GM18520 (cell line): ENCODE measurements around the gene LILRA1.
"Not testable (repeated sequence)": the region's sequence is repeated elsewhere in the genome, so short reads cannot be mapped to it uniquely, and the experiment has no call there.

Experiments used
- ATAC-seq: cut with Tn5 transposase; IDR thresholded peaks from one replicate; pipeline ENCODE4 v1.9.1; 2021; ENCODE audit not compliant: unreplicated experiment

LILRA1 gene

DNA sequence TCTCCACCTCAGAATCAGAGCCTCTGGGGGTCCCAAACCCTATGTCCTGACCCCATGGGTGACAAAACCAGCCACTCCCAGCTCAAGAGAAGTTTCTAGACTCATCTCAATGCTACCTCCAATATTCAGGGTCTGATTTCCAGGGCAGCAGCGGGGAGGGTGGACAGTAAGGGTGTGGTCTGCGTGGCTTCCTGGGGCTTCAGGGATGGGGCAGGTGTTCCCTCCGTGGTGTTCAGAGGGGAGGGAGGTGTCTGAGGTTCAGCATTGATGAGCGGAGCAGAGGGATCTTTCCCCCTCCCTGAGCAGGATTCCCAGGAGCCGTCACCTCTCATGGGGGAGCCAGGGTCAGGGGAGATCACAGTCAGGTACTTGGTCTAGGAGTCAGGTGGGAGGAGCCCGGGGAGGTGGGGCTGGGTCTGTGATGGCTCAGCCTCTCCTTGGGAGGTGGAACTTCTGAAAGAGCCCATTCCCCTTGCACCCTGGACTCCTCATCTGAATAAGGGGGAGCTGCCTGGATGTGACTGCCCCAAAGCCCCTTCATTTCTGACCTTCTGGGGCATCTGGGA lies 16.9 kb upstream of the LILRA1 start:
- ATAC-seq: no peak

DNA sequence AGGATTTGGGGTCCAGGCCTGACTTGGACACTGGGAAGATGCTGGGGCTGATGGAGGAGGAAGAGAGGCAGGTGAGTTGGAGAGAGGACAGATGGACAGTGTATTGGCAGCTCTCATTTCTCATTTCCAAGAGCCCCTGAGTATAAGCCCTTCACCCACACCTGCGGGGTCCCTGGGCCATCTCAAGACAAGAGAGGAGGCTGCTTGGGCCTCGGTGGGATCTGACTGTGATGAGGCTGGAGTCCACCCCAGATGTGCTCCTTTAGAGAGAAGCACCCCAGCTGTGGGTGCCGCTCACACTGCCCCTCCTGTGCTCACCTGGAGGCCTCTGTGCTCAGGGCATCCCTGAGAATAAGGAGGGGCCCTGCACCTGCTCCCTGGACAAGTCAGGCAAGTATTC lies 16.1 kb upstream of the LILRA1 start:
- no peak for ATAC-seq

DNA sequence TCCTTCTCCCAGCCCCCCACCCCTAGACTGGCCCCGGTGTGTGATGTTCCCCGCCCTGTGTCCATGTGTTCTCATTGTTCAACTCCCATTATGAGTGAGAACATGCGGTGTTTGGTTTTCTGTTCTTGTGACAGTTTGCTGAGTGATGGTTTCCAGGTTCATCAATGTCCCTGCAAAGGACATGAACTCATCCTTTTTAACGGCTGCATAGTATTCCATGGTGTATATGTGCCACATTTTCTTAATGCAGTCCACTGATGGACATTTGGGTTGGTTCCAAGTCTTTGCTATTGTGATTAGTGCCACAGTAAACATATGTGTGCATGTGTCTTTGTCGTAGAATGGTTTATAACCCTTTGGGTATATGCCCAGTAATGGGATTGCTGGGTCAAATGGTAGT lies 15.2 kb upstream of the LILRA1 start:
- ATAC-seq: not testable (repeated sequence)

DNA sequence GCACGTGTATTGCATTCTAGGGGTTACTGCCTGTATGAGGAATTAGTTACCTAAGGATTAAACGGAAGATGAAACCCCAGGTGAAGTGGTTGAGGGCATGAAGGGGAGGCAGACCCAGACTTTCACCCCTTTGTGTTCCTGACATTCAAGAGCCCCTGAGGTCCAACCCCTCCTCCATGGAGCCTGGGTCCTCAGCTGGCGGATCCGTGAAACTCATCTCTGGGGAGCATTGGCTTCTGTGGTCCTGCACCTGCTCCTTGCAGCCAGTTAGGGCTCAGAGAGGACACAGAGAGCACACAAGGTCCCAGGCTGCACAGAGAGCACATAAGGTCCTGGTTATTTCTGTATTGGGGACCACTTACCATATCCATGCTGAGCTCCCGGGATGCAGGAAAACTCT lies 7.0 kb upstream of the LILRA1 start:
- ATAC-seq: no peak

DNA sequence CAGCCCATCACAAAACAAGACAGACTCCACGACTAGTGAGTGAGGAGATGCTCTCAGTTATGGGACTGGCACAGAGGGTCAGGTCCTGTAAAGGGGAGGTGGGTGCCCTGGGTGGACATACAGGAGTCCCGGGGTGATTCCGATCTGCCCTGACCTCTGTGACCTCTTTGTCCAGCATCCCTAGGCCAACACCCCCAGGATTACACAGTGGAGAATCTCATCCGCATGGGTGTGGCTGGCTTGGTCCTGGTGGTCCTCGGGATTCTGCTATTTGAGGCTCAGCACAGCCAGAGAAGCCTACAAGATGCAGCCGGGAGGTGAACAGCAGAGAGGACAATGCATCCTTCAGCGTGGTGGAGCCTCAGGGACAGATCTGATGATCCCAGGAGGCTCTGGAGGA lies 6.4 kb upstream of the LILRA1 start:
- ATAC-seq: no peak

DNA sequence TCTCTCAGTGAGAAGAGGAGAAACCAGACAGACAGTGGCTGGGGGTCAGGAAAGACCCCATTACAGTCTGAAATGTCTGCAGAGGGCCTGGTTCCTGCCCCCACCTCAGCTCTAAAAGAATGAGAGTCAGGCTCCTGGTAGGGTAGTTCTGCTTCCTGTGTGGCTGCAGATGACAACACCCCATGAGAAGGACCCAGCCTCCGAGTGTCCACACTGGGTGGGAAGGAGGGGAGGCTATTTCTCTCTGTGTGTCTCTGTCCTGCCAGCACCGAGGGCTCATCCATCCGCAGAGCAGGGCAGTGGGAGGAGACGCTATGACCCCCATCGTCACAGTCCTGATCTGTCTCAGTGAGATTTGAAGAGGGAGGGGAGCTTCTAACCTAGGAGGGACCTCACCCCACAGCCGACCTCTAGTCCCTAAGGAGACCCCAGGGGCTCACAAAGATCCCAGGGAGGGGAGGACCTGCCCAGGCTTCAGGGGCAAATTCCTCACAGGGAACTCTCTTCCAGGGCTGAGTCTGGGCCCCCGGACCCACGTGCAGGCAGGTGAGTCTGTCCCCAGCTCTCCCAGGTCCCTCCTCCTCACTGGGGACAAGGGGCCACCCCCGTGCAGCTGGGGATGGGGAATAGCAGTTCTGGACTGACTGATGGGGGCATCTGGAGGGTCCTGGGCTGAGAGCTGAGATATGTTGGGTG lies 647 bp downstream of the LILRA1 start:
- not testable (repeated sequence) for ATAC-seq

DNA sequence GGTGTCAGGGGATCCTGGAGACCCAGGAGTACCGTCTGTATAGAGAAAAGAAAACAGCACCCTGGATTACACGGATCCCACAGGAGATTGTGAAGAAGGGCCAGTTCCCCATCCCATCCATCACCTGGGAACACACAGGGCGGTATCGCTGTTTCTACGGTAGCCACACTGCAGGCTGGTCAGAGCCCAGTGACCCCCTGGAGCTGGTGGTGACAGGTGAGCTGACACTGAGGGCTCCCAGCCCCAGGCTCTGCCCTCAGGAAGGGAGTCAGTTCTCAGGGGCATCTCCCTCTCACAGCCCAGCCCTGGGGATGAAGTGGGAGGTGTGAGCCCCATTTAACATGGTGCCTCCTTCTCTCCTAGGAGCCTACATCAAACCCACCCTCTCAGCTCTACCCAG lies 1.3 kb downstream of the LILRA1 start:
- no peak for ATAC-seq

DNA sequence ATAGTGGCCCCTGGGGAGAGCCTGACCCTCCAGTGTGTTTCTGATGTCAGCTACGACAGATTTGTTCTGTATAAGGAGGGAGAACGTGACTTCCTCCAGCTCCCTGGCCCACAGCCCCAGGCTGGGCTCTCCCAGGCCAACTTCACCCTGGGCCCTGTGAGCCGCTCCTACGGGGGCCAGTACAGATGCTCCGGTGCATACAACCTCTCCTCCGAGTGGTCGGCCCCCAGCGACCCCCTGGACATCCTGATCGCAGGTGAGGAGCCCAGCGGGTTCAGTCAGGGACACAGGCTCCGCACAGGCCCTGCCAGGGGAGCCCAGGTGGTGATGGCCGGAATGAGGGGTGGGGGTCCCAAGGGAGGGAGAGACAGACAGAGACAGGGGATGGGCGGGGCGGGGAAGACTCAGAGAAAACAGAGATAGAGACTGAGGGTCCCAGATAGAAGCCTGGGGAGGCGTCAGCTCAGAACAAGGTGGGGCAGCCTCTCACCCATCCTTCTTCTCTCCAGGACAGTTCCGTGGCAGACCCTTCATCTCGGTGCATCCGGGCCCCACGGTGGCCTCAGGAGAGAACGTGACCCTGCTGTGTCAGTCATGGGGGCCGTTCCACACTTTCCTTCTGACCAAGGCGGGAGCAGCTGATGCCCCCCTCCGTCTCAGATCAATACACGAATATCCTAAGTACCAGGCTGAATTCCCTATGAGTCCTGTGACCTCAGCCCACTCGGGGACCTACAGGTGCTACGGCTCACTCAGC lies 2.4 kb downstream of the LILRA1 start:
- not testable (repeated sequence) for ATAC-seq

DNA sequence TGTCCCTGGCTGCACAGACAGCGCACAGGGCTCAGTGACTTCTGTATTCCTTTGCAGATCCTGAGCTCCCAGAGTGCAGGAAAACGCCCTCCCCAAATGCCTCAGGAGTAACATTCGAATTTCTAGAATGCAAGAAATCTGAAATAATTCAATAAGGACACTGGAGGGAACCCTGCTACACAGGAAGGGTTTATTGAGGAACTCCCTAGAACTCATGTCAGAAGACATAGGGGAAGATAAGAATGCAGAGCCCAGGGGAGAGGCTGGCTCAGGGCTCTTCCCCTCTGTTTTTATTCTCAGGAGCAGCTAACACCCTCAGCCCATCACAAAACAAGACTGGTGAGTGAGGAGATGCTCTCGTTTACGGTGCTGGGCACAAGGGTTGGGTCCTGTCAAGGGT lies 6.8 kb downstream of the LILRA1 start:
- ATAC-seq: no peak

DNA sequence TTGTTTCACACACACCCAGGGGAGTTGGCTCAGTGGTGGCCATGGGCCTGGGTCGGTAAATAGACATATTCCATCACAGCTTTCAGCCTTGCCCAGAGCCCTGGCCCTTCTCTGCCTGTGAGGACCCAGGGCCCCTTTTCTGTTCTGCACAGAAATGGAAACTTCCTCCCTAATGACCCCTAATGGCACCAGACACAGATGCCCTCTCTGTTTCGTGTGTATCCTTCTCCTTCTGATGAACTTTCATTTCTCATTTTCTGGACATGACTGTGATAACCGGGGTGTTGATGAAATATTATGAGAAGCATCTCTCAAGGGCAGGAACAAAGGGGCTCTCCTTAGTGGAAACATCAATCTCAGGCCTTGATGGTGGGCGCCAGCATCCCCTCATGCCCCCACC lies 12.8 kb downstream of the LILRA1 start:
- no peak for ATAC-seq

DNA sequence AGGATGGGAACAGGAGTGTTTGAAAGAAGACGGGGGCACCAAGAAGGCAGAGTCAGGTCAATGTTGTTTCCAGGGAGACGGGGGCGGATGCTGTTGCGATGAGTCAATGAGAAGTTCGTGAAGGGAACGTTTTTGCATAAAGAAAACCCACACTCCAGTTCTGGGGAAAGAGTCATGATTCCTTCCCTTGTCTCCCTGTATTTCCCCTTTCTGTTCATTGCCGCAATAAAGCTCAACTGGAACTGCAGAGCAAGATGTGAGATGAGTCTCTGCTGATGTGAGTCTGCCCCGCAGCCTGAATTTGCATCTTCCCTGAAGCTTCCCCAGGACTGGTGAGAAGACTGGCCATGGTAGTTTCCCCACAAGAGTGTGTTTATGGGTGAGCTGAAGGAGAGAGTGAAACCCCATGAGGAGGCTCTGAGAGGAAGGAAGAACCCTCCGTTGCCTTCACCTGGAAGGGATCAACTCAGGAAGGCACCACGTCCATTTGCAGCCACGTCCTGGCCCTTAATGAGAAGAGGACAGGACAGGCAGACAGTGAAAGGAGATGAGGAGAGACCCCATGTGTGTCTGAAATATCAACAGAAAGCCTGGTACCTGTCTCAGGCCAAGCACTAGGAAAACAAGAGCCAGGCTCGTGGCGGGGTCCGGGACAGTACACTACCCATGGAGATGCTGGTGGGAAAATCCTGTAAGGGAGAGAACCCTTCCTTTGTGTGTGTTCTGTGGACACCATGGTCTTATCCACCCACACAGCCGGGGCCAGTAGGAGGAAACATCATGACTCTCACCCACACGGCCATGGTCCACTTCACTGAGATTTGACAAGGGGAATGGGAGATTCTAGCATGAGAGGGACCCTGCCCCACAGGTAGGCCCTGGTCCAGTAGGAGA lies 13.7 kb downstream of the LILRA1 start:
- no peak for ATAC-seq

DNA sequence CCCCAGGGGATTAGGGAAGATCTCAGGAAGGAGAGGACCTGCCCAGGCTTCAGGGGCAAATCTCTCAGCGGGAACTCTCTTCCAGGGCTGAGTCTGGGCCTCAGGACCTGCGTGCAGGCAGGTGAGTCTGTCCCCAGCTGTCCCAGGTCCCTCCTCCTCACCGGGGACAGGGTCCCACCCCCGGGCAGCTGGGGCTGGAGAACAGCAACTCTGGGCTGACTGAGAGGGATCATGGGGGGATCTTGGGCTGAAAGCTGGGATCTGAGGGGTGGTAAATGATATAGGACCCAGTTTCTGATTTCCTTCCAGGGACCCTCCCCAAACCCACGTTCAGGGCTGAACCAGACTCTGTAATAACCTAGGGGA lies 14.3 kb downstream of the LILRA1 start:
- ATAC-seq: no peak

DNA sequence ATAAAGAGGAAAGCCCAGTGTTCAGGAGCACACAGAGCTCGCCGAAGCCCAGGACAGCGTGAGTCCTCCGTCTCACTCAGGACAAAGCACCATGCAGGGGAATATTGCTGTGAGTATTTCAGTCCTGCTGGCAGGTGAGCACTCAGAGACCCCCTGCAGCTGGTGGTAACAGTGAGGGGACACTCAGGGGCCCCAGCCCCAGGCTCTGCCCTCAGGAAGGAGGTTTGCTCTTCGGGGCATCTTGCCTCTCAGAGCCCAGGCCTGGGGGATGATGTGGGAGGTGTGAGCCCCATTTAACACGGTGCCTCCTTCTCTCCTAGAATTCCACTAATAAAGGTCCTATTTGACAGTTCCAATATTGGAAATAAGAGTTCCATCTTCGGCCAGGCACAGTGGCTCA lies 14.8 kb downstream of the LILRA1 start:
- no peak for ATAC-seq

DNA sequence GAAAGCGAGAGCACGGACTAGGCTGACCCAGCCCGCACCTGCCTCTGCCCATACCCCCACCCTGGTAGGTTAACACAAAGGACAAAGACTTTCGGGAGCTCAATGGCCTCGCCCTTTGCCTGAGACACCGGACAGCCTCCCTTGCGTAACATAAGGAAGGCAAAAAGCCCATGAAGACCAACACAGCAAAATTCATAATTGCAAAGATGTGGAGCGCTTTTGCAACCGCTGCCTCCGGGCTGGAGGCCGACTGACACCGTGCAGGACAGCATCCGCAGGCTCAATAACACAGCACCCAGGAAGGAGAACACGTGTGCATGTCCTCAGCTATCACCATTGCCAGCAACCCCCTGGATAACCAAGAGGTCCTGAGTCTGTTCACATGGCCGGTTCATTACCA lies 15.4 kb downstream of the LILRA1 start:
- ATAC-seq: no peak

DNA sequence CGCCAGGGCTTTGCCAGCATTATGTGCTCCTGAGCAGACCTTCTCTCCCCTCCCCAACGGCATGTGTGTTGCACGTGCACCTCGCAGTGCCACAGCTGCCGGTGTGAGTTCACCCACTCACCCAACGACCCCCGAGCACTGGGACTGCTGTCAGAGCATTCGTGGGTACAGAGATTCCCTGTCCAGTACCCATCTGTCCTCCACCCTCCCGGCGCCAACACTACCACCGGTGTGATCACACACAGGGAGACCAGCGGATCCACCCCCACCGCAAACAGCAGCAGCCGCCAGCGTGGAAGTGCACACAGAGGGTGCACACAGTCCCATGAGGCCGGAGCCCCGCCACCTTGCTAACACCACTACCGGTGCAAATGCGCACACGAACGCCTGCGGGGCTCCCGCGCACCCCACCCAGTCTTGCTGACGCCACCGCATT lies 15.9 kb downstream of the LILRA1 start:
- no peak for ATAC-seq

DNA sequence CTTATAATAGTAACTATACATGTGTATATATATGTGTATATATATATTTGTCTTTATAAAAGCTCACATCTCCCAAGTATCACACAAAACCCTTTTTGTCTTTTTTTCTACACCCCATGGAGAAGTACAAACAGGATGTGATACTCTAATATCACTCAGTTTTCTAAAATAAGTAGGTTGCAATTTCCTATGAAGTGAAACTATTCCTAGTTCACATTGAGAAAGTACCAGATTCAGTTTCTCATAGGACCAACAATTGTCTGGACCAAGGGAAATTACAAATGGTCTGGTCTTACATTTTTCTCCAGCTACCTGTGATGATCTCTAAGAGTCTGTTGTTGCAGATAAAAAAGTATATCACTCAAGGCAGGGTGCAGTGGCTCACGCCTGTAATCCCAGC lies 19.0 kb downstream of the LILRA1 start:
- no peak for ATAC-seq

DNA sequence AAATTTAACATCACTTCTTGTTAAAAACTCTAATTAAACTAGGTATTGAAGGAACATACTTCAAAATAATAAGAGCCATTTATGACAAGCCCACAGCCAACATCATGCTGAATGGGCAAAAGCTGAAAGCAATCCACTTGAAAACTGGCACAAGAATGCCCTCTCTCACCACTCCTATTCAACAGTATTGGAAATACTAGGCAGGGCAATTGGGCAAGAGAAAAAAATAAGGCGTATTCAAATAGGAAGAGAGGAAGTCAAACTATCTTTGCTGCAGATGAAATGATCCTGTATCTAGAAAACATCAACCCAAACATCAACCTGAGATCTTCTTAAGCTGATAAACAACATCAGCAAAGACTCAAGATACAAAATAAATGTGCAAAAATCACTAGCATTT lies 21.3 kb downstream of the LILRA1 start:
- no peak for ATAC-seq

DNA sequence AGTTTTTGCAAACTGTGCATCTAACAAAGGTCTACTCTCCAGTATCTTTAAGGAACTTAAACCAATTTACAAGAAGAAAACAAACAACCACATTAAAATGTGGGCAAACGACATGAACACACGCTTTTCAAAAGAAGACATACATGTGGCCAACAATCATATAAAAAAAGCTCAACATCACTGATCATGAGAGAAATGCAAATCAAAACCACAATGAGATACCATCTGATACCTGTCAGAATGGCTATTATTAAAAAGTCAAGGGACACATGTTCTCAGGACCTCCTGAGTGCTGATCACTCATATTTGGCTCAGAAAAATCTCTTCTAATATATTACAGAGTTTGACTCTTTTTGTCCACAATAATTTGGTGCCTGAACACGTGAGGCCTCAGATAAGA lies 22.6 kb downstream of the LILRA1 start:
- ATAC-seq: no peak

DNA sequence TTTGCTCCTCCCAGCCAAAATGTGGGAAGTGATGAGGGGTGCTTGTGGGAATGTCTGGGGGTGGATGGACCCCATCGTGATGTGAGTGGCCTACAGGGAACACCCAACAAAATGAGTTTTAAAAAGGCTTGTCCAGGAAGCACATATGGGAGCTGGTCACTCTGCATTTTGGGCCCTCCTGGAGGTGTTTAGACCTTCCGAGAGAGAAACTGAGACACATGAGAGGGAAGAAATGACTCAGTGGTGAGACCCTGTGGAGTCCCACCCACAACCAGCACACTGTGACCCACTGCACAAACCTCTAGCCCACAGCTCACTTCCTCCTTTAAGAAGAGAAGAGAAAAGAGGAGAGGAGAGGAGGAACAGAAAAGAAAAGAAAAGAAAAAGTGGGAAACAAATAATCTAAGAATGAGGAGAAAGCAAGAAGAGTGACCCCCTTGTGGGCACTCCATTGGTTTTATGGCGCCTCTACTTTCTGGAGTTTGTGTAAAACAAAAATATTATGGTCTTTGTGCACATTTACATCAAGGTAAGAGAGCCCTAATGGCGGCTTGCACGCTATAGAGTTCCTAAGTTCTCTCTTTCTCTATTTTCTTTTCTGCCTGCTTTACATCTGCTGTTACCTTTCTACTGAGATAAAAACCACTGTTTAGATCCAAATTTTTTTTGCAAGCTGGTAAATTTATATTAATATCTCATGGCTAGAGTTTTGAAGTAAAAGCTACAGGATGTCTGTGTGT lies 23.6 kb downstream of the LILRA1 start:
- ATAC-seq: peak; percentile 74

DNA sequence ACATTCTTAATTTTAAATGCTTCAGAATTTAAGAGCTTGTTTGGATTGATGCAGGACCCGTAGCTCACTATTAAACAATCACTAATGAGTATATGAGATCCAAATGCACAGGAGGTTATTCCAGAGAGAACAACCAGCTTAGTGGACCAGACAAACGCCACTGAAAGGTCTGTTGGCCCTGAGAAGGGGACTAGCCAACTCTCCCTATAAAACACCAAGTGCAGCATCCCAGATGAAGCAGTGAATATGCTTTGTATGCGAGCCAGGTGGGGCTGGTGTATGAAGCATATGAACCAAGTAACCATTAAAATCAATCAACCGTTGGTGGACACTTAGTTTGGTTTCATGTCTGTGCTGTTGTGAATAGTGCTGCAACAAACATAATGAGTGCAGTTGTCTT lies 27.0 kb downstream of the LILRA1 start:
- ATAC-seq: no peak

DNA sequence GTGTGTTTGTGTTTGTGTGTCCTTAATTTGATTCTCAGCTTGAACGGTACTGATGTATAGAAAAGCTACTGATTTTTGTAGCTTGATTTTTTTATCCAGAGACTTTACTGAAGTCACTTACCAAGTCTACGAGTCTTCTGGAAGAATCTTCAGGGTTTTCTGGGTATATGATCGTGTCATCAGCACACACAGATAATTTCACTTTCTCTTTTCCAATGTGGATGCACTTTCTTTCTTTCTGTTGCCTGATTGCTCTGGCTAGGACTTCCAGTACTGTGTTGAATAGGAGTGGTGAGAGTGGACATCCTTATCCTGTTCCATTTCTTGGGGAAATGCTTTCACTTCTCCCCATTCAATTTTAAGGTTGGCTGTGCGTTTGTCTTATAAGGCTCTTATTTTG lies 29.0 kb downstream of the LILRA1 start:
- ATAC-seq: no peak
